GM12865 (cell line): ENCODE data around the gene ATF7.
A peak's percentile ranks its signal among the peaks of the same experiment; 100 is the strongest.

Source experiments
- DNase-seq: peaks from one replicate; pipeline ENCODE4 v3.0.0; 2010; ENCODE audit warnings: low read depth
- H3K4me3 ChIP-seq: 2 replicates; pipeline ENCODE4 v1.5.1; 2011; ENCODE audit warnings: mild to moderate bottlenecking, low read depth, low read length, control low read depth
- TF ChIP-seq, protein P1 (sequence below): IDR thresholded peaks from 2 replicates; pipeline ENCODE4 v1.5.1; 2011; ENCODE audit warnings: low read length, control low read depth, low read depth, inconsistent platforms; ENCODE audit not compliant: insufficient read depth; ENCODE audit errors: missing control alignments

Gene ATF7

GRCh38 chr12:53625946-53626701, at the start of gene ATF7:
TSS of gene ATF7 (minus strand) at chr12:53626382. CDS start at chr12:53601000, 25,382 bp downstream.
- peak; percentile 98 for DNase-seq
- TF ChIP-seq, protein P1, sequence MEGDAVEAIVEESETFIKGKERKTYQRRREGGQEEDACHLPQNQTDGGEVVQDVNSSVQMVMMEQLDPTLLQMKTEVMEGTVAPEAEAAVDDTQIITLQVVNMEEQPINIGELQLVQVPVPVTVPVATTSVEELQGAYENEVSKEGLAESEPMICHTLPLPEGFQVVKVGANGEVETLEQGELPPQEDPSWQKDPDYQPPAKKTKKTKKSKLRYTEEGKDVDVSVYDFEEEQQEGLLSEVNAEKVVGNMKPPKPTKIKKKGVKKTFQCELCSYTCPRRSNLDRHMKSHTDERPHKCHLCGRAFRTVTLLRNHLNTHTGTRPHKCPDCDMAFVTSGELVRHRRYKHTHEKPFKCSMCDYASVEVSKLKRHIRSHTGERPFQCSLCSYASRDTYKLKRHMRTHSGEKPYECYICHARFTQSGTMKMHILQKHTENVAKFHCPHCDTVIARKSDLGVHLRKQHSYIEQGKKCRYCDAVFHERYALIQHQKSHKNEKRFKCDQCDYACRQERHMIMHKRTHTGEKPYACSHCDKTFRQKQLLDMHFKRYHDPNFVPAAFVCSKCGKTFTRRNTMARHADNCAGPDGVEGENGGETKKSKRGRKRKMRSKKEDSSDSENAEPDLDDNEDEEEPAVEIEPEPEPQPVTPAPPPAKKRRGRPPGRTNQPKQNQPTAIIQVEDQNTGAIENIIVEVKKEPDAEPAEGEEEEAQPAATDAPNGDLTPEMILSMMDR: no peak
- H3K4me3 ChIP-seq: peak within 1 kb of the TSS; percentile 86

GRCh38 chr12:53674977-53675700, 49.0 kb upstream of the ATF7 start:
- DNase-seq: peak; percentile 12
- TF ChIP-seq, protein P1: no peak

GRCh38 chr12:53670971-53671370, 44.8 kb upstream of the ATF7 start:
- H3K4me3 ChIP-seq: no peak overlapping the region
- DNase-seq: no peak
- TF ChIP-seq, protein P1: no peak

More at GRCh38 chr12:53674977-53675700, 49.0 kb upstream of the ATF7 start:
- H3K4me3 ChIP-seq: peak overlapping the region; percentile 83

- TF ChIP-seq, protein P1: no peak
- DNase-seq: no peak
- no peak overlapping the region for H3K4me3 ChIP-seq
Observed at GRCh38 chr12:53670308-53670707, 44.1 kb upstream of the ATF7 start.

DNA sequence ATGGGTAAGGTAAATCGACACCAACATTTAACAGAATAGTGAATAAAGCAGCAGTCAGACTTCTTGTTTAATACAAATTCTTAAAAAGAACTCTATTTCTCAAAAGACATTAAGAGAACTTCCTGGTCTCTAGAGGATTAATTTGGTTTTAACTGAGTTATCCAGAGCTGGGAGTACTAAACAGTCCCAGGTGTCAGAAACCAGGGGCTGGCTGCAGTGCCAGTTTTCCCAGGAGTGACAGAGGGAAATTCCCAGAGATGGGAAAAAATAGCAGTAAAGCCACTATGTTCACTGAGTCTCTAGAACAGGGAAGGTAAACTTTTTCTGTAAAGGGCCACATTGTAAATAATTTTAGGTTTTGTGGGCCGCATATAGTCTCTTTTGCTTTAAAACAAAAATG, 40.9 kb upstream of the ATF7 start:
- no peak overlapping the region for H3K4me3 ChIP-seq
- TF ChIP-seq, protein P1: no peak

GRCh38 chr12:53664936-53665335, 38.8 kb upstream of the ATF7 start:
- TF ChIP-seq, protein P1: no peak
- no peak overlapping the region for H3K4me3 ChIP-seq

More for the DNA sequence above, 40.9 kb upstream of the ATF7 start:
- no peak for DNase-seq

More at GRCh38 chr12:53664936-53665335, 38.8 kb upstream of the ATF7 start:
- no peak for DNase-seq
